ENCODE data around the gene NCOR2.

DNA sequence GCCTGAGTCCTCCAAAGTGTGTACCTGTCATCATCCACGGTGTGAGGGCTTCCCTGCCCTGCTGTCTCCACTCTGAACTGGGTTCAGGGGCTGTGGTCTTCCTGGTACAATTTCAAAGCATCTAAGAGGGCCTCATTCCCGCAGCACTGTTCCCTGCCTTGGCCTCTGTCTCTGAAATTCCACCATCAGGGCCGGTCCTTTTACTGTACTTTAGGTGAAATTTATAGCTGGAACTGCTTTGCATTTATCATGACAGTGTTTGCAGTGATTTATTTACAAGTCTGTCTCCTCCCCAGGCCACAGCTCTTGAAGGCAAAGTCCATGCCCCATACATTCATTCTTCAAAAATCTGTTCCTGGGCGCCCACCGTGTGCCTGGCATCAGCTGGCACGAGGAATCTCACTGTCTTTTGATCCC, 36.9 kb upstream of the NCOR2 start:
- TF ChIP-seq, protein P1, sequence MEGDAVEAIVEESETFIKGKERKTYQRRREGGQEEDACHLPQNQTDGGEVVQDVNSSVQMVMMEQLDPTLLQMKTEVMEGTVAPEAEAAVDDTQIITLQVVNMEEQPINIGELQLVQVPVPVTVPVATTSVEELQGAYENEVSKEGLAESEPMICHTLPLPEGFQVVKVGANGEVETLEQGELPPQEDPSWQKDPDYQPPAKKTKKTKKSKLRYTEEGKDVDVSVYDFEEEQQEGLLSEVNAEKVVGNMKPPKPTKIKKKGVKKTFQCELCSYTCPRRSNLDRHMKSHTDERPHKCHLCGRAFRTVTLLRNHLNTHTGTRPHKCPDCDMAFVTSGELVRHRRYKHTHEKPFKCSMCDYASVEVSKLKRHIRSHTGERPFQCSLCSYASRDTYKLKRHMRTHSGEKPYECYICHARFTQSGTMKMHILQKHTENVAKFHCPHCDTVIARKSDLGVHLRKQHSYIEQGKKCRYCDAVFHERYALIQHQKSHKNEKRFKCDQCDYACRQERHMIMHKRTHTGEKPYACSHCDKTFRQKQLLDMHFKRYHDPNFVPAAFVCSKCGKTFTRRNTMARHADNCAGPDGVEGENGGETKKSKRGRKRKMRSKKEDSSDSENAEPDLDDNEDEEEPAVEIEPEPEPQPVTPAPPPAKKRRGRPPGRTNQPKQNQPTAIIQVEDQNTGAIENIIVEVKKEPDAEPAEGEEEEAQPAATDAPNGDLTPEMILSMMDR (optimal IDR thresholded peaks at IDR 0.05 in 1 of 3, IDR thresholded peaks at IDR 0.05 in 1 of 3, conservative IDR thresholded peaks at IDR 0.05 in 1 of 3; ENCODE audit: extremely low read depth in 1 of 3, insufficient read depth in 2 of 3, low read length in 3 of 3), result no peak
- no peak for TF ChIP-seq EZH2 (IDR thresholded peaks at IDR 0.05; ENCODE audit: low read length)

All from keratinocyte (primary cell).